Left hindlimb (tissue), 1 donor: ENCODE results near the gene SLK.

ENCODE experiments used
- DNase-seq: peaks from one replicate; pipeline ENCODE4 v3.0.0-alpha.2; 2018

Gene SLK

DNA sequence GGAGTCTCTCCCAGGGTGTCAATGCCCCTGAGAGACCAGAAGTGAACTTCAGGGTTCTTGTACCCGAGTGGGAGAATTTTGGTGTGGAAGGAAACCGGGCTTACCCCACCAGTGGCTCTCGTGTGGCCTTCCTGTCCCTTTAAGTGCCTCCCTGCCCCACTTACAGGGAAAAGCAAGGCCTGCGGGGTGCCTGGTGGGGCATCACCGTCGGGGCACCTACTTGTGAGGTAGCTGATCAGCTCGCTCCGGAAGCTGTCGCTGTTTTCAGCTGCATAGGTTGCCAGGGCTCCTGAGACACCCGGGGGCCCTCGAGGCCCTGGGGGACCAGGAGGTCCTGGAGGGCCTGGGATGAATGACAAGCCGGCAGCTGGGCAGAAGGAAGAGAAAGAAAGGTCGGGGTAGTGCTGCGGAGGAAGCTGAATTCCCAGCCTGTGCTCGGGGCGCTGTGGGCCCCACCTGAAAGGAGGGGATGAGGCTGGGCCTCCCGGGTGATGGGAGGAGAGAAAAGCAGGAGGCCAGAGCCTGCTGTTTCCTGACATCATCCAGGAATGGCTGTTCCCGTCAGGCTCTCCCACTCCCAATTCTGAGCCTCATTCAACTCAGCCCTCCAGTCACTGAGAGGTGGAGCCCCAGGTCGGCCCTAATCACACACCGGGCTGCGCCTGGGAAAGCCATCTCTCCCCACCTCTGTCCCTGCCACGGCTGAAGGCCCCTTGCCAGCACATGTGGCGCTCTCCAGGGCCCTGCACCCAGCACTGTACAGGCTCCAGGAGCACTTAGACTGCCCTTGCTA is 67.7 kb downstream of the SLK start:
- no peak for DNase-seq

DNA sequence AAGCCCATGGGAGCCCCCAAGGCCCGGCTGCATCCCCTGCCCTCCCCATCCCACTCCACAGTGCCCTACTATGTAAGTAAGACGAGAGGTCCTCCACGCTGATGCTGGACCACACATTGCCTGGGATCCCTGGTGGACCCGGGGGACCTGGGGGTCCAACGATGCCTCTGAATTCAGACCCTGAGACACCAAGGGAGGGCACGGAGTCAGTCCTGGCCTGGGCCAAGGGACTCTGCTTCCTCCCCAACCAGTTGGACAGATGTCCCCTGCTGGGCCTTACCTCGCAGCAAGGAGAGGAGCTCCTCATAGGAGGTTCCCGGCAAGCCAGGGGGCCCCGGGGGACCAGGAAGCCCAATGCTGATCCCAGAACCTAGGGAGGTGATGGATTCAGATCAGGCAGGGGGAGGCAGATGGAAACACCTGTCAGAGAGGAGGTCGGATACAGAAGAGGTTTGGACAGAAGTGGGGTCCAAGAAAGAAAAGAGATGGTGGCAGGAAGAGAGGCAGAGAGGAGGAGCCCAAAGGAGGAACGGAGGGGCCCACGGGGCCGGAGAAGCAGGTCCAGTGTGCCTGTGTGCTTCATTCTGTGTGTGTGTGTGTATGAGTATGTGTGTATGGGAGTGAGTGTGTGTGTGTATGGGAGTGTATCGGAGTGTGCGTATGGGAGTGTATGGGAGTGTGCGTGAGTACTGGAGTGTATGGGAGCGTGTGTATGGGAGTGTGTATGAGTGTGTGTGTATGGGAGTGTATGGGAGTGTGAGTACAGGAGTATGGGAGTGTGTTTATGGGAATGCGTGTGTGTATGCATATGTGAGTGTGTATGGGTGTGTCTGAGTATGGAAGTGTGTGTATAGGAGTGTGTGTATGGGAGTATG is 68.5 kb downstream of the SLK start:
- no peak for DNase-seq

DNA sequence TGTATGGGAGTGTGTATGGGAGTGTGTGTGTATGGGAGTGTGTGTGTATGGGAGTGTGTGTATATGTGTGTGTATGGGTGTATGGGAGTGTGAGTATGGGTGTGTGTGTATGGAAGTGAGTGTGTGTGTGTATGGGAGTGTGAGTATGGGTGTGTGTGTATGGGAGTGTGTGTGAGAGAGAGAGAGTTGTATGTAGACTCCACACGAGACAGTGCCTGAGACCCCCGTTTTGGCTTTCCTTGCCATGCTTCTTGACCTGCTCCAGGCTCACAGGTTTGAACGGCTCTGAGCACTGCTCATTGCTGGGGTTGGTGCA is 69.1 kb downstream of the SLK start:
- DNase-seq: no peak

DNA sequence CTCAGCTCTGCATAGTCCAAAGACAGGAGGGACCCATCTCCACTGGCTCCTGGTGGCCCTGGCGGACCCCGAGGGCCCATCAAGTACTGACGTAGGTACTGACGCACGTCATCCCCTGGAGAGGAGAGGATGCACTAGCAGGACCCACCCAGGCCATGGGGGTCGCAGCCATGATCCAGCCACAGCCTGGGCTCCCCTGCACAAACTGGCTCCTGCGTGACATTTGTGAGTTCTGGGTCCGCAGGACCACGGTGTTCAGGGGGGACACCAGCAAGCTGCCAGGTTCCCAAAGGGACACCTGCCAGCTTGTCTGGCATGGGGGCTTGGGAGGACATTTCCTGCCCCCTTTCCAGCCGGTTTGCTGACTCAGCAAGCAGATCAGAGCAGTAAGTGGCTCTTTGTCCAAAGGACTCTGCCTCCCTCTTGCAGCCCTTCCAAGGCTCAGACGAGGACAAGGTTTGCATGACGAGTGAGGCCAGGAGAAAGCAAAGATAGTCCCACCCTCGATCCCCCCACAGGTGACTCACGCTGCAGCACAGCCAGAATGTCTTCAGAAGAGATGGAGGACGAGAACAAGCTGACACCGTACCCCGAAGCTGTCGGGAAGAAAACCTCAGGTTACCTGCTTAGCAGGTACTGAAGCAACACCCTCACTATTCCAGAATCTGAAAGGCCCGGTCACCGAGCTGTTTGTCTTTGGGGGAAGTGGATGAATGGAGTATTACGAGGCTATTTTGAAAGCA is 69.7 kb downstream of the SLK start:
- no peak for DNase-seq

DNA sequence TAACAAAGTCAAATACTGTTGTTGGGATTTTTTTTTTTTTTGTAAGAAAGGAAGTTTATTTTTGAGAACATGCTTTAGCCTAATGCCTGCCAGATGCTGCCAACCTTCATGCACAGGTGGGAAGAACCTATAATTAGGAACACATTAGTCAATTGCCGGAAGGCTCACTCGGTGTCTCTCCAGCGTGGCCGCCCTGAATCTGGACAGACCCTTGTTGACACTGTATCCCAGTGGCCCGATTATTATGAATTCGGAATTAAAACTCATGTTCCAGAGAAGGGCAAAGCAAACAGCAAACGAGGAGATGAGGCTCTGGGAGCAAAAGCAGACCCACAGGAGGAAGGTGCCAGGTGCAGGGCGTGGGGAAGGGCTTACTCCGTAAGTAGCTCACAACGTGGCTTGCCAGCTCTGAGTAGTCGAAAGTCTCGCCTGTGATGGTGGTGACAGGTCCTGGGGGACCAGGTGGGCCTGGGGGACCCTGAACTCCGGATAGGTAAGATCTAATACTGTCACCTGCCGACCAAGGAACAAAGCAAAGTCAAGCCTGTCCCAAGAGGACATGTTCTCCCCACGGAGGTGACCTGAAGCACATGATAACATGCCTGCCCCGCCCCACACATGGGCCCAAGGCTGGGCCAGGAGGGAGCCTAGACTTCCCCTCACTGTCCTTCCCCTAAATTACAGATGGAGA is 70.5 kb downstream of the SLK start:
- DNase-seq: no peak

DNA sequence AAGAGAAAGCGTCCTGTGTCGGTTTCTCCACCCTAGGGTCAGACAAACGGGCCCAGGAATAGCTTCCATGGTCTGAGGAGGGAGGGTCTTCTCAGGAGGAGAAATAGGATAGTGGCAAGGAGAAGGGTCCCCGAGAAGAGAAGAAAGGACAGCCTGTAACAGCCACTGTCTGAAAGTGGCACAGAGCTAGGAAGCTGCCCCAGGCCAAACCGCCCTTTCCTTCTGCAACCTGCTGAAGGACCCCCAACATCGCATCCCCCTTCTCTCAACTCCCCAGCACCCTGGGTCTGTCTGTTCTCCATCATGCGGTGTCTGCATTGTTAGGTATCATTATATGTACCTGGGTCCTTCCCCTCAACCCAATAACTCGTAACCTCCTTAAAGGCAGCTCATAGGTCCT is 71.6 kb downstream of the SLK start:
- DNase-seq: no peak

DNA sequence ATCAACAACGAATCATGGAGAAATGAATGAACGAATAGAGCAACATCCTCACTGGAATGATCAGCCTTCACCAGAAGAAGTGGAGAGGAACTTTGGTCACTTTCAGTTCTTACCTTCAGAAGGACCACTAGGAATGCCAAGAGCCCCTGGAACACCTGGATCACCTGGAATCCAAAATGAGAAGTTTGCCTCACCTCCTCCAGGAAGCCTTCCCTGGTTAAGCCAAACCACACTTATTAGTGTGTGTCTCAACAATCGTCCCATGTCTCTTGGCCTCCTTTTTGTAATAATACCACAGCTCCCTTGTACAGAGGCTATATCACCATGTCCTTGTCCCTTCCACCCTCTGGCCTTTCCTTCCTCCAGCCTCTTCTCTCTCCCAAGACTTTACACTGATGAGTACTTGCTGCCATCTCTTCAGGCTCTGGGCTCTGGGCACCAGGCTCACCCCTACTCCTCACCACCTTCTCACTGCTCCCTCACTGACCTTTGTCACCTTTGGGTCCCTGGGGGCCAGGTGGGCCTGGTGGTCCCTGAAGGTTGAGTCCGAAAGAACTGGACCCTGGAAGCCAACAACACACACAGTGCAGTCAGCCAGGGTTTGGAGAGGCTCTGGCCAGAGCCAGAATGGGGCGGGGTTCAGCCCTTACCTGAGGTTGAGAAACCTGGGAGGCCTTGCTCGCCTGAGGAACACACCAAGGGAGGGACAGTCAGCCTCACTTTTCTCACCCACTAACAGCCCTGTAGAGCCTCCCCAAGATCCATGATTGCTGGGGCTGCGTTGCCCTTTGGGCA is 72.2 kb downstream of the SLK start:
- no peak for DNase-seq

DNA sequence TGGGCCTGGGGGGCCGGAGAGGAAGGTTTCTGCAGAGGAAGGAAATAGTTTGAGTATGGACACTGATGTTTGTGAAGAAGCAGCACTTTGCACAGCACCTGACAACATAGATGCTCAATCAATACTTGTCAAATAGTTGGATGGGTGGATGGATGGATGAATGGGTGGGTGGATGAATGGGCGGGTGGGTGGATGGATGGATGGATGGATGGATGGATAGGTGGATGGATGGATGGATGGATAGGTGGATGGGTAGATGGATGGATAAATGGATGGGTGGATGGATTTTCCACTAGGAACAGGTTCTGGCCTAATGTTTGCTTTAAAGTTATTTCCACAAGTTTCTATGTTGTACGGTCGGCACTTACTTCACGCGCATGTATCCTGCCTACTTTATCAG is 73.4 kb downstream of the SLK start:
- DNase-seq: no peak

DNA sequence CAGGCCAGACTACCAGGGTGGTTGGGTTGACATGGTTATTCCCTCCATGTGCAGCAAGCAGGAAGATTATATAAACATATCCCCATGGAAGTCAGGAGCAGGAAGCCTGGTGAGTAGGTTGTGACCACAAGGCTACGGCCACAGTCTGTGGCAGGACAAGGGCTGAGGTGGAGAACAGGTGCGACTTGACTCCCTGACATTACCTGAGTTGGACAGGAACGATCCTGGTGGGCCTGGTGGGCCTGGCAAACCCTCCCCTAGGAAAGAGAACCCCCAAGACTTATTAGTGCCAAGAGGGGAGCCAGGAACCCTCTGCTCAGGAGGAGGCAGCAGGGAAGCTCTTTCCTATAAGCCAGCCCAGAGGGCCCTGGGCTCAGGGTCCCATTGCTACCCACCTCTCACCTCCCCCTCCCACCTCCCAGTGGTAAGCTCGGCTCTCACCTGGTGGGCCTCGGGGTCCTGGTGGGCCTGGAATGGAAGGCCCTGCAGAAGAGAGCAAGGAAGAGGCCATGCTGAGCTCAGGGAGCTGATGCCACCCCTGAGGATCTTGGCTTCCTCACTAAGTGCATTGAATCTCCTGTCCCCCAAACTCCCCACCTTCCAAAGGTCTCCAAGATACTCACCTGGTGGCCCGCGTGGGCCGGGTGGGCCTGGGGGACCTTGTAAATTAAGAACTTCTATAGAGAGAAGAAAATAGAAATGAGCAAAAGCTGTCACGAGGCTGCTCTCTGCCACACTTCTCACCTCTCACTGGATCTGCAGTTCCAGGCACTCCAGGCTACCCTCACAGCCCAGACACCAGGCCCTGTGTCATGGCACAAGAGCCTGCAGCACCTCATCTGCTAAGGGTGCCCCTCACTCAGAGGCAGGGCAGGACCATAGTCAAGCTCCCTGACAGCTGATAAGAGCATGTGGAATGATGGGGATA is 74.2 kb downstream of the SLK start:
- no peak for DNase-seq

DNA sequence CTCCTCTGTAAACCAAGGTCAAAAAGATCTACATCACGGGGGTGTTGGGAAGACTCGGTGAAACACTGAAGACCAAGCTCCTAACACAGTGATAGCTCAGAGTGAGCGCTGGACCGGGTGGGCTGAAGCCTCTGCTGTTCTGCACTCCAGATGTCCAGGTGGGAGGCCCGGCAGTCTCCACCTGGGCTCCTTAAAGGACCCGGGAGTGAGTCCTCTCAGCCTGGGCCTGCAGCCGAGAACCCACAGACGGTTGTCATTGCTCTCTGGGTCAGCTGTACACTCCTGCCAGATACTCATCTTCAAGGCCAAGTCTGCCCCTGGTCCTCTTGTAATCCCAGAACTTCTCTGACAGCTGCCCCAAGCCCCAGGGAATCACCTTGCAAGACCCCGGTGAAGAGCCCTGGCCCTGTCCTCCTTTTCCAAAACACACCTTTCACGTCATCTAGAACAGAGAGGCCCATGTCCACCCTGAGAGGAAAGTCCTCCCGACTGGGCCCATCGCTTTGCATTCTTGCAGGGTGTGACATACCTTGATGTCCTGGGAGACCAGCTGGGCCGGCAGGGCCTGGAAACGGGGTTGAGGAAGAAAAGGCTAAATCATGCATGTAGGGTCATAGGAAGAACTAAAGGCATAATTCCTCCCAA is 75.1 kb downstream of the SLK start:
- no peak for DNase-seq

DNA sequence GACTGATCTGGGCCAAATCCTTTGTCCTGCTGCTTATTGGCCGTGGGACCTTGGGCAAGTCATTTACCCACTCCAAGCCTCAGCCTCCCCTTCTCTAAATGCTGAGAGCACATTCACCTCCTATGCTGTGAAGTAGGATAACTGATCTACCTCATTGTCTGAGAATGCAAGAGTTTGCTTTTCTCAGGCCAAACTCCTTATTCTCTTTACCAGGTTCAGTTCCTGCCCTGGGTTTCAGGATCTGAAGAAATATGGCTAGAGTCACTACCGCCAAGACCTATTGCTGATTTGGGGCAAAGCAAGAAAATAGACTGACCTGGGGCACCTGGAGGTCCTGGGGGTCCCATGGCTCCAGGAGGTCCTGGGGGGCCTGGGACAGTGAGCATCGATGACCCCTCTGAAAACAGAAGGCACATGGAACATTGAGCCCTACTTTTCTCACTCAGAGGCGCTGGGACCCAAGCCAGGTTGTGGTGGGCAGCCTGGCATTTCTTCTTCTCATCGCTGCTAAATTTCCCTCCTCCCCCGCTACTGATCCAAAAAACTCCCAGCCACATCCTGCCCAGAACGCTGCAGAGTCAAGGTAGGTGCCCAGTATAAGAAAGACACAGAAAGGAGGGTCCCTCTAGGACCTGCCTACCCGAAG is 76.4 kb downstream of the SLK start:
- DNase-seq: no peak

DNA sequence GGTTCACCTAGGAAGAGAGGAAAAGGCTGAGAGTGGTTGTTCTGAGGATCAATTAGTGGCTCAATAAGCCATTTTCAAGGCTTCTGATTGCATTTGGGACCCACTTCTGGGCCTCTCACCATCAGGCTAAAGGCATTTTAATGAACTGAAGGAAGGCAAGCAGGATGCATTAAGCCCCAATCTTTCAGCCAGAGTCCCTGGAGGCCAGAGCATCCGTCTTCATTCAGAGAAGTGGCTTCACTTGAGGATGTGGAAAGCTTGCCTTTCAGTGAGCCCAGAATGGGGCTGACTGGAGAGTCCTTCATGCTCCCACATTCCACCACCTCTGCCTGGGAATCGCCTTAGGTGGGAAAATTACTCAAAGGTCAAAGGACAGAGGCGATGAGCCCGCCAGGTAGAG is 76.9 kb downstream of the SLK start:
- no peak for DNase-seq

DNA sequence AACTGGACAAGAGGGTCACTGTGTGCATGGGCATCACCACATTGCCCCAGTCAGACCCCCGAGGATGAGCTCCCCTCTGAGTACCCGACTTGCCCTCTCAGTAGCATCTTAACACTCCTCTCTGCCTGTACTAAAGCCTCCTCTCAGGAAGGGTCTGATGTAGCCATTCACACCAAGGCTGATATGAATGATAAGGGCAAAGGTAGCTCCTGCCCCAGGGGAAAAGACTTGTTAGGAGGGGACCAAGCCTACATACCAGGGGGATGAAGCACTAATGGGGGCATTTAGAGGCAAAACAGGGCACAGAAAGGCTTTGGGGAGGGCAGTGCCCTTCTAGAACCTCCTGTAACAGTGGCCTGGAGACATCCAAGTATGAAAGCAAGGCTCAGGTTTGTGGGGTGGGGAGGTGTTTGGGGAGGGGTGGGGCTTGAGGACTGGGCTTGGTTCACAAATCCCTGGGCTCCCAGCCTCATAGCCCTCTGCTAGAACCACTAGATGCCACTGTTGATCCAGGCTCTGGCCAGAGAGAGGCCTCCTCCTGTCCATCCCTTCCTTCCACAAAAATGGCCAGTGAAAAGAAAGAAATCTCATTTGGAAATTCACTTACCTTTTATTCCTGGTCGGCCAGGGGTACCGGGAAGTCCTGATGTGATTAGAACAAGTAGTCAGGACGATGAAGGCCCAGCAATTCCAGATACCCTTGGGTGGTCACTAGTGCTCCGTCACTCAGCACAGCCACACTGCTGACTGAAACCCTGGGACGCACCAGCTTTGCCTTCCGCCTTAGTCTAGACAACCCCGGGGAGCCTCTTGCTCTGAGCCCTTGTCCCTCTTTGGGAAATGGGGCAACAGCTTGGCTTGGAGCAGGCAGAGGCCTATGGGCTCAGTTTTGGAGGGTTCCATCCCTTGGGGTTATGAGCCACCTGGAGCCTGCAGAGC is 78.5 kb downstream of the SLK start:
- DNase-seq: no peak

DNA sequence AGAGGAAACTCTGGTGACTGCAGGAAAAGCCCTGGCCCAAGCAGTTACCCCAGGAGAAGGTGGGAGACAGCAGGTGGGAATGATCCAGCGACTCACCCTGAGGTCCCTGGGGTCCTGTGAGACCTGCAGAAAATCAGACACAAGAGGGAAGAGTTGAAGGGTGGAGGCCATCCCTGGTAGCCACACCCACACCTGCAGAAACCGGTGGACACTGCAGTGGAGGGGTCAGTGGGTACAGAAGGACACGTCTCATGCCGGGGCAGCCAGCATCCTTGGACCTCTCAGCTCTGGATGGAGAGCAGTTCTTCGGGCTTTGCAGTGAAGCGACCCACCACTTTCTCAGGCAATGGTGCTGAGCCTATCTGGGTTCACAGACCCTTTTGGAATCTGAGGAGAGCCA is 79.7 kb downstream of the SLK start:
- no peak for DNase-seq

DNA sequence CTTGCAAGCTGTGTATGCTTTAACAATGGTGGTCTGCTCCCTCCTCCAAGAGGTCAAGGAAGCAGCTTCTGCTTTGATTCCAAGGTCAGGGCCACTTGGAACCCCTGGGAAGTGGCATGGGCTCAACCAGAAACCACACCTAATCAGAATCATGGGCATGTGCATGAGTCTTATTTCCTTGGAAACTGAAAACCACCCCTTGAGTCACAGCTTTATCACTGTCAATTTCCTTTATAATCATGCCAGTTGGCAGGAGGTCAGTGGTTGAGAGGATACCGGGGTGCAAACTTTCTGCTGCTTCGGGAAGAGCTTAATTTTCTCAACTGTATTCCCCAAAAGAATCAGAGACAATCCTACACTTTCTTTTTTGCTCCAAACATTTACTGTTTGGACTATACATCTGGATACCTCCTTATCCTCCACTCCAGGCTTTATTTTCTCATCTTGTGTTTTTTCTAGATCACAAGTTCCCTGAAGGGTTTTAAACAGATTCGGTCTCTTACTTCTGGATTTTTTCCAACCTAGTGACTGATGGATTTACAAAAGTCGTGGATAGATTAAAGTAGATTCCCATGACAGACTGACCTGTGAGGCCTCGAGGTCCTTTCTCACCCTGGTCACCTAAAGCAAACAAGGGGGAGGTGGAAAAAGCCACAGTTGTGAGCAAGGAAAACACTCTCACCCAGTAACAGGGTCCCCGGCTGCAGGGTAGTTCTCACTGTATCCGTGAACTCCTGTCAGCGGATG is 82.7 kb downstream of the SLK start:
- DNase-seq: no peak

DNA sequence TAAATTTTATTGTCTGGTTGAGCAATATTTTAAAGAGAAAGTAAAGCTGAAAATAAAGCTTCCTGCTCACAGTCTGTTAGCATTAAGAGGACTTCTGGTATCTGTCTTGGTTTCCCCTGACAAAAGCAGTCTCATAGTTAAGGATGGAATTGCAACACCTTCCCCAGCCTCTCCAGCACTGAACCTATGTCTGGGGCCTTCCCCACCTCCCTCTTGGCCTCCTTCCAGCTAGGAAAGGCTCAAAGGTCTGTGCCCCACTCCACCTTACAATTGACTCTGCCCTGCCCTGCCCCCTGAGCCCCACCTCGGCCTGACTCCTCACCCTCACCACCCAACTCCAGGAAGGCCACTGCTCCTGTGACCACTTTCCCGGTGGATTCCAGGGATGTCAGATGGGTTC is 85.5 kb downstream of the SLK start:
- peak; percentile 10 for DNase-seq

DNA sequence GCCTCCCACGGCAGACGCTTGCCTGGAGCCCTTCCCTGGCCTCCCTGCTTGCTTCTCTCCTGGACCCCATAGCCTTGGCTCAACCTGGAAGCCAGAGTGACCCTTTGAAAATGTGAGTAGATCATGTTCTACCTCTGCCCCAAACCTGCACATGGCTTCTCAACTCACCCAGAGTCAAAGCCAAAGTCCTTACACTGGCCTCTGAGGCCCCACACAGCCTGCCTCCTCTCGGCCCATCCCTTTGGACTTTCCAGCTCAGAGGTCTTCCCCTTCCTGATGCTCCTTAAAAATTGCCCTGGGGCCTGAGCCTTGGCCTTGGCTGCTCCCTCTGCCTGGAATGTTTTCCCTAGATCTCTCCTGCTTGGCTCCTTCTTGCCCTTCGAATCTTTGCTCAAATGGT is 86.3 kb downstream of the SLK start:
- no peak for DNase-seq

DNA sequence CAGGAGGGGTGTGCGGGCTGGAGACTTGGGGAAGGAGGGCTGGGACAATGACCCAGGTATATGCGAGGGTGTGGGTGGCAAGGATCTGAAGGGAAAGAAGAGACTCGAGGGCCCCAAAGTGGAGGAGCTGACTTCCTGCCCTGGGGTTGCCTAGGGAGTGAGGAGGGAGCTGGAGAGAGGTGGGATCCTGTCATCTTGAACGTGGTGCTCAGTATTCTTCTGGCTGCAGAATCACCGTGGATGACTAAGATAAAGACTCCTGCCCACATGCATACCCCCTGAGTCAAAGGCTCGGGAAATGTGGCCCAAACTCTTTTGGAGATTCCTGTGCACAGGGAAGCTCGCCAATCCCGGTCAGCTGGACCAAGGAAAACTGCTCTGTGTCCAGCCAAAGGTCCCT is 87.5 kb downstream of the SLK start:
- no peak for DNase-seq
